HCT116 (cell line): ENCODE results near the gene CORO6.

Experiments used
- CTCF ChIP-seq, 3 experiments: fragments of 200-600 bp in 1 of 3; sonication (generic) in 1 of 3; IDR thresholded peaks in 2 of 3; conservative IDR thresholded peaks in 1 of 3; 2 replicates each; pipeline ENCODE4 v1.5.1; 2012 to 2017; ENCODE audit warnings: low read depth in 2 of 3, low read length in 2 of 3, antibody characterized with exemption in 1 of 3, borderline replicate concordance in 1 of 3, control low read depth in 1 of 3, mild to moderate bottlenecking in 1 of 3, mixed read lengths in 1 of 3, mixed run types in 1 of 3, moderate library complexity in 1 of 3; ENCODE audit not compliant: insufficient read depth in 1 of 3
- EZH2 ChIP-seq: fragments of 200-600 bp; sonication (generic); IDR thresholded peaks from 2 replicates; pipeline ENCODE4 v1.6.1; 2017; ENCODE audit warnings: antibody characterized with exemption, mixed run types
- EZH2phosphoT487 ChIP-seq: fragments of 200-600 bp; IDR thresholded peaks from 2 replicates; pipeline ENCODE4 v1.6.1; 2018; ENCODE audit warnings: antibody characterized with exemption, borderline replicate concordance
- JUND ChIP-seq: IDR thresholded peaks from 2 replicates; pipeline ENCODE4 v1.6.1; 2012
- POLR2A ChIP-seq: IDR thresholded peaks from 2 replicates; pipeline ENCODE4 v1.7.0; 2011; ENCODE audit warnings: borderline replicate concordance; ENCODE audit not compliant: insufficient read depth, insufficient read length; ENCODE audit errors: extremely low read depth
- POLR2AphosphoS5 ChIP-seq: IDR thresholded peaks from 2 replicates; pipeline ENCODE4 v1.6.1; 2011; ENCODE audit warnings: mild to moderate bottlenecking, low read depth, low read length, moderate library complexity
- REST ChIP-seq: IDR thresholded peaks from 2 replicates; pipeline ENCODE4 v1.6.1; 2012; ENCODE audit warnings: low read depth
- SIN3A ChIP-seq: IDR thresholded peaks from 2 replicates; pipeline ENCODE4 v1.6.1; 2012; ENCODE audit warnings: low read depth
- TCF7L2 ChIP-seq: IDR thresholded peaks from 2 replicates; pipeline ENCODE4 v1.7.0; 2011; ENCODE audit warnings: borderline replicate concordance, inconsistent platforms; ENCODE audit not compliant: insufficient read depth, insufficient read length; ENCODE audit errors: extremely low read depth
- YY1 ChIP-seq: IDR thresholded peaks from 2 replicates; pipeline ENCODE4 v1.6.1; 2011; ENCODE audit warnings: low read length, low read depth, moderate library complexity, mild to moderate bottlenecking; ENCODE audit not compliant: insufficient replicate concordance; ENCODE audit errors: extremely low read depth
- TF ChIP-seq, protein P1 (sequence below): IDR thresholded peaks from 2 replicates; pipeline ENCODE4 v1.6.1; 2012
- TF ChIP-seq, protein P2 (sequence below): IDR thresholded peaks from 2 replicates; pipeline ENCODE4 v1.6.1; 2011; ENCODE audit warnings: mild to moderate bottlenecking, low read length, moderate library complexity; ENCODE audit not compliant: insufficient replicate concordance; ENCODE audit errors: extremely low read depth

GRCh38 chr17:29589524-29590410, 32.9 kb downstream of the CORO6 start, which contains the start of gene GIT1:
- TF ChIP-seq POLR2AphosphoS5 (peak; percentile 71), TCF7L2 (no peak), CTCF (IDR thresholded peaks at IDR 0.05 in 2 of 3, conservative IDR thresholded peaks at IDR 0.05 in 1 of 3; ENCODE audit: borderline replicate concordance in 1 of 3, insufficient read depth in 1 of 3, low read depth in 2 of 3, low read length in 2 of 3) (no peak), POLR2A (peak; percentile 23), EZH2phosphoT487 (no peak), YY1 (peak; percentile 39), EZH2 (no peak), REST (no peak), JUND (no peak), SIN3A (no peak)
- TF ChIP-seq, protein P1, sequence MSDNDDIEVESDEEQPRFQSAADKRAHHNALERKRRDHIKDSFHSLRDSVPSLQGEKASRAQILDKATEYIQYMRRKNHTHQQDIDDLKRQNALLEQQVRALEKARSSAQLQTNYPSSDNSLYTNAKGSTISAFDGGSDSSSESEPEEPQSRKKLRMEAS = peak; percentile 71; the same call in 1 of the 2 replicates
- TF ChIP-seq, protein P2, sequence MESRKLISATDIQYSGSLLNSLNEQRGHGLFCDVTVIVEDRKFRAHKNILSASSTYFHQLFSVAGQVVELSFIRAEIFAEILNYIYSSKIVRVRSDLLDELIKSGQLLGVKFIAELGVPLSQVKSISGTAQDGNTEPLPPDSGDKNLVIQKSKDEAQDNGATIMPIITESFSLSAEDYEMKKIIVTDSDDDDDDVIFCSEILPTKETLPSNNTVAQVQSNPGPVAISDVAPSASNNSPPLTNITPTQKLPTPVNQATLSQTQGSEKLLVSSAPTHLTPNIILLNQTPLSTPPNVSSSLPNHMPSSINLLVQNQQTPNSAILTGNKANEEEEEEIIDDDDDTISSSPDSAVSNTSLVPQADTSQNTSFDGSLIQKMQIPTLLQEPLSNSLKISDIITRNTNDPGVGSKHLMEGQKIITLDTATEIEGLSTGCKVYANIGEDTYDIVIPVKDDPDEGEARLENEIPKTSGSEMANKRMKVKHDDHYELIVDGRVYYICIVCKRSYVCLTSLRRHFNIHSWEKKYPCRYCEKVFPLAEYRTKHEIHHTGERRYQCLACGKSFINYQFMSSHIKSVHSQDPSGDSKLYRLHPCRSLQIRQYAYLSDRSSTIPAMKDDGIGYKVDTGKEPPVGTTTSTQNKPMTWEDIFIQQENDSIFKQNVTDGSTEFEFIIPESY = no peak
